ENCODE measurements around the gene SENP8. TPM values are rescaled to one million over a fixed set of nuclear protein-coding genes. Genes with fewer than 3 reads are reported as not detected.

Gene SENP8
- total RNA-seq, 2 experiments from 2014 or later: 2.8 TPM

DNA sequence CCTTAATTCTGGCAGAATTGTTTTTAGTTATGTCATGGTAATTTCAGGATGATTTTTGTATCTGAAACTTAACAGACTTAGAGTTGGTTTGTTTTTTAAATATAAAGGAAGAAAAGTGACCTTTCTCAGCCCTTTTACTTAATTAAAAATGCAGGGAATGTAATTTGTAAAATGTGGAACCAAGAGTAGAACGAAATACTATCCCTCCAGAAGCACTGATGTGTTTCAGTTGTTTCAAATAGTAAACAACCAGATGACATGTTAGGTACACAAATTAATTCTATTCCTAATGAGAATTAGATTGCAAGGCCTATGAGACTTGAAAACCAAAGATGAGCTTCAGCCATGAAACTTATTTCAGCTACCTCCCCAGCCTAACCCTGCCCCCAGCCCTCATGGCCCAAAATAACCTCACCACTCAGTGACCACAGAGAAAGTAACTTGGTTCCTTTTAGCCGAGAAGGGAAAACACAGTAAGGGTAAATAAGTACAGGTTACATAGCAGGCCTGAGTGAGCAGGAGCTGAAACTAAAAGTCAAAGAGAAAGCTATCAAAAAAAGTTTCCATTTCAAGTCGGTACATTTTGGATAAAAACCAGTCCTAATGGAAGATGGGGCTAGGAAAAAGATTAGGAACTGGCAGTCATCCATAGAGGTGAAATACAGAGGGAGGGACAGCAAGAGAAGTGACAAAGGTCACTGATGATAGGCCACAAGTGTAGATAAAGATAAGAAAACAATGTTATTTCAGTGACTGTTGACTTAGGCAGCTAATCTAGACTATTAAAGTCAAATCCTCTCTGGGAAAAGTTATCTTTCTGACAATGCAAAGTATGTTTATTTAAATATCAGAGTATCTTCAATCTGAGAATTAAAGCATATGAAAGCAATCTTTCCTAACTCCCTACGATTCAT is 23.2 kb downstream of the SENP8 start:
- Mint-ChIP-seq H3K27me3 (no peaks in the 10 kb centered on the region), H3K27ac (no peak overlapping the region), H3K9me3 (no peaks in the 10 kb centered on the region), H3K36me3 (ENCODE audit: low read depth) (no peaks in the 10 kb centered on the region), H3K4me3 (no peak overlapping the region), H3K4me1 (ENCODE audit: low read depth) (peaks cover 5% of the 10 kb centered on the region)
- CTCF ChIA-PET: interaction anchor here (0.8 to 1.9 kb wide), 2 partner anchors 15 to 361 kb away, joined by 3 to 7 read pairs; no protein-coding TSS in a partner anchor
- POLR2A ChIA-PET: no interaction called here
- intact Hi-C loops (cut with micrococcal nuclease): no loop called here
- TF ChIP-seq, protein P1, sequence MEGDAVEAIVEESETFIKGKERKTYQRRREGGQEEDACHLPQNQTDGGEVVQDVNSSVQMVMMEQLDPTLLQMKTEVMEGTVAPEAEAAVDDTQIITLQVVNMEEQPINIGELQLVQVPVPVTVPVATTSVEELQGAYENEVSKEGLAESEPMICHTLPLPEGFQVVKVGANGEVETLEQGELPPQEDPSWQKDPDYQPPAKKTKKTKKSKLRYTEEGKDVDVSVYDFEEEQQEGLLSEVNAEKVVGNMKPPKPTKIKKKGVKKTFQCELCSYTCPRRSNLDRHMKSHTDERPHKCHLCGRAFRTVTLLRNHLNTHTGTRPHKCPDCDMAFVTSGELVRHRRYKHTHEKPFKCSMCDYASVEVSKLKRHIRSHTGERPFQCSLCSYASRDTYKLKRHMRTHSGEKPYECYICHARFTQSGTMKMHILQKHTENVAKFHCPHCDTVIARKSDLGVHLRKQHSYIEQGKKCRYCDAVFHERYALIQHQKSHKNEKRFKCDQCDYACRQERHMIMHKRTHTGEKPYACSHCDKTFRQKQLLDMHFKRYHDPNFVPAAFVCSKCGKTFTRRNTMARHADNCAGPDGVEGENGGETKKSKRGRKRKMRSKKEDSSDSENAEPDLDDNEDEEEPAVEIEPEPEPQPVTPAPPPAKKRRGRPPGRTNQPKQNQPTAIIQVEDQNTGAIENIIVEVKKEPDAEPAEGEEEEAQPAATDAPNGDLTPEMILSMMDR (IDR thresholded peaks at IDR 0.05): no peak
- DNase-seq (peak; percentile 14), ATAC-seq (peak; percentile 37)

DNA sequence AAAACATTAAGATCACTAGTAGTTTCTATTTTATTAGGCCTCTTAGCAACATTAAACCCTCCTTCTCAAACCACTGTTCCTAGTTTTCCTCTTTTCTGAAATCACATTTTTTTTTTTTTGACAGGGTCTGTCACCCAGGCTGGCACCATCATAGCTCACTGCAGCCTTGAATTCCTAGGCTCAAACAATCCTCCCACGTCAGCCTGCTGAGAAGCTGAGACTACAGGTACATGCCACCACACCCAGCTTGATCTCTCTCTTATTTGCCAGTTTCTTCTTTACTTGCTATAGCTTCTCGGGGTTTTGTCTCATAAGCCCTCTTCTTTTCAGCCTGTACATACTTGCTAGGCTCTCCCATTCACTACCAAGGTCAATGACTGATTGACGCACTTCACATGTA is 28.0 kb downstream of the SENP8 start:
- Mint-ChIP-seq H3K27me3 (no peaks in the 10 kb centered on the region), H3K4me1 (ENCODE audit: low read depth) (peaks cover 5% of the 10 kb centered on the region), H3K36me3 (ENCODE audit: low read depth) (no peaks in the 10 kb centered on the region), H3K9me3 (no peaks in the 10 kb centered on the region), H3K27ac (no peak overlapping the region), H3K4me3 (no peak overlapping the region)
- CTCF ChIA-PET: interaction anchor here (3.8 kb wide), 1 partner anchor 10 kb away, joined by 21 read pairs; no protein-coding TSS in a partner anchor
- ATAC-seq (no peak), DNase-seq (no peak)
- intact Hi-C loops (cut with micrococcal nuclease): no loop called here
- TF ChIP-seq, protein P1 (IDR thresholded peaks at IDR 0.05): no peak
- POLR2A ChIA-PET: no interaction called here

DNA sequence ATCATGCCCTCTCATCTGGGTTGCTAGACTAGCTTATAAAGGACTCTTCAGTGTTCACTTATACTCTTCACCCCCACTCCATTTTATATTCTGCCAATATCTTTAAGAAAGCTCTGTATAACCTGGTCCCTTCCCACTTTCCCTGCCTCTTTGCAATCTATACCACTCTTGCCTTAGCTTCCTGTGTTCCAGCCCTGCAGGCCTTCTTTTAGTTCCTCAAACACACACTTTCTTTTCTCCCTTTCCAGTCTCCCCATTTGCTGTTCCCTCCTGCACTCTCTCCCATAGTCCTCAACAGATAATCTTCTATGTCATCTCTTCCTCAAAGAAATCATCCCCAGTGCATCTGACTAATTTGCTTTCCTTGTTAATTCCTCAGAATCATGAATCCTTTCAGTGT is 28.7 kb downstream of the SENP8 start:
- Mint-ChIP-seq H3K9me3 (no peaks in the 10 kb centered on the region), H3K27me3 (no peaks in the 10 kb centered on the region), H3K4me3 (no peak overlapping the region), H3K36me3 (ENCODE audit: low read depth) (no peaks in the 10 kb centered on the region), H3K27ac (no peak overlapping the region), H3K4me1 (ENCODE audit: low read depth) (no peaks in the 10 kb centered on the region)
- ChIA-PET CTCF (interaction anchor here (3.8 kb wide), 1 partner anchor 9 kb away, joined by 21 read pairs; no protein-coding TSS in a partner anchor), POLR2A (no interaction called here)
- TF ChIP-seq, protein P1 (IDR thresholded peaks at IDR 0.05): no peak
- ATAC-seq (no peak), DNase-seq (no peak)
- intact Hi-C loops (cut with micrococcal nuclease): no loop called here

DNA sequence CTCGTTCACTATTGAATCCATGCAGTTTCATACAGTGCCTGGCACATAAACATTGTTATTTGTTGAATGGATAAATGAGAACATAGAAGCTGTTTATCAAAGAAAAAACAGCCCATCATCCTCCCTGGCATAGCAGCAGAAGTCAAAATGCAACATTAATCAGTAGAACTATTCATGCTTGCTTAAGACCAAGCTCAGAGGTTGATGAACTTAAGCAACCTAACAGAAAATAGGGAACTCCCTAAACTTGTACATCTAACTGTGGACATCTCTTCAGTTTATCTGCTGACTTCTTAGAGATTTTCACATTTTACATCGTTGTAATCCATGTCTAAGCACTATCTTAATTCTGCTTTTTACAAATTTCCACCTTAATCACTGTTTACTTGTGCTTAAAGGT is 29.2 kb downstream of the SENP8 start:
- DNase-seq (no peak), ATAC-seq (no peak)
- no peaks in the 10 kb centered on the region for H3K9me3 Mint-ChIP-seq
- intact Hi-C loops (cut with micrococcal nuclease): no loop called here
- H3K27me3 Mint-ChIP-seq: no peaks in the 10 kb centered on the region
- H3K4me1 Mint-ChIP-seq (ENCODE audit: low read depth): no peaks in the 10 kb centered on the region
- no peak overlapping the region for H3K27ac Mint-ChIP-seq
- TF ChIP-seq, protein P1 (IDR thresholded peaks at IDR 0.05): no peak
- no peak overlapping the region for H3K4me3 Mint-ChIP-seq
- ChIA-PET POLR2A (no interaction called here), CTCF (interaction anchor here (1.1 to 3.8 kb wide), 2 partner anchors 9 to 117 kb away, joined by 3 to 21 read pairs; no protein-coding TSS in a partner anchor)
- H3K36me3 Mint-ChIP-seq (ENCODE audit: low read depth): no peaks in the 10 kb centered on the region

Measured in activated CD8-positive, alpha-beta T cell treated with anti-CD3 and anti-CD28 coated beads for 36 hours (primary cell).